GM12874 (cell line): Measurements from ENCODE around the gene HECTD2.

Source experiments
- TF ChIP-seq, protein P1 (sequence below): IDR thresholded peaks from 2 replicates; pipeline ENCODE4 v1.5.1; 2011; ENCODE audit warnings: low read depth, mild to moderate bottlenecking, control low read depth, low read length, moderate library complexity; ENCODE audit not compliant: insufficient read depth

HECTD2 gene

DNA sequence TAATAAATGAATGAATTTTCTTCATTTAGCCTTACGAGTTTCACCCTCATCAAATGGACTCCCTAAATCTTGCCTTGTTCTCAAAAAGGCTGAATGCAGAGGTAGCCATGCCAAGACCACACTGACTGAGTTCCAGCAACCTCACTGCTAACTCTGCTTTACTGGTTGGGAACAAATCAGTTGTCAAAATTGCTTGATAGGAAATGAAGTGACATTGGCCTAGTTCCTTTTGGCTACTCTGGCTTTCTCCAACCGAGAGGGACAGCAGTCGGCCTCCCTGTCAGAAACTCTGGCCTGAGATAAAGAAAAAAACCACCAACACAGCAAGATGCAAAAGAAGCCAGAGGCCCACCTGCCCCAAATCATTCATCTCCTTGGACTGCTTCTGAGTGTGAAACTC, 135.7 kb downstream of the HECTD2 start:
- TF ChIP-seq, protein P1, sequence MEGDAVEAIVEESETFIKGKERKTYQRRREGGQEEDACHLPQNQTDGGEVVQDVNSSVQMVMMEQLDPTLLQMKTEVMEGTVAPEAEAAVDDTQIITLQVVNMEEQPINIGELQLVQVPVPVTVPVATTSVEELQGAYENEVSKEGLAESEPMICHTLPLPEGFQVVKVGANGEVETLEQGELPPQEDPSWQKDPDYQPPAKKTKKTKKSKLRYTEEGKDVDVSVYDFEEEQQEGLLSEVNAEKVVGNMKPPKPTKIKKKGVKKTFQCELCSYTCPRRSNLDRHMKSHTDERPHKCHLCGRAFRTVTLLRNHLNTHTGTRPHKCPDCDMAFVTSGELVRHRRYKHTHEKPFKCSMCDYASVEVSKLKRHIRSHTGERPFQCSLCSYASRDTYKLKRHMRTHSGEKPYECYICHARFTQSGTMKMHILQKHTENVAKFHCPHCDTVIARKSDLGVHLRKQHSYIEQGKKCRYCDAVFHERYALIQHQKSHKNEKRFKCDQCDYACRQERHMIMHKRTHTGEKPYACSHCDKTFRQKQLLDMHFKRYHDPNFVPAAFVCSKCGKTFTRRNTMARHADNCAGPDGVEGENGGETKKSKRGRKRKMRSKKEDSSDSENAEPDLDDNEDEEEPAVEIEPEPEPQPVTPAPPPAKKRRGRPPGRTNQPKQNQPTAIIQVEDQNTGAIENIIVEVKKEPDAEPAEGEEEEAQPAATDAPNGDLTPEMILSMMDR = no peak

DNA sequence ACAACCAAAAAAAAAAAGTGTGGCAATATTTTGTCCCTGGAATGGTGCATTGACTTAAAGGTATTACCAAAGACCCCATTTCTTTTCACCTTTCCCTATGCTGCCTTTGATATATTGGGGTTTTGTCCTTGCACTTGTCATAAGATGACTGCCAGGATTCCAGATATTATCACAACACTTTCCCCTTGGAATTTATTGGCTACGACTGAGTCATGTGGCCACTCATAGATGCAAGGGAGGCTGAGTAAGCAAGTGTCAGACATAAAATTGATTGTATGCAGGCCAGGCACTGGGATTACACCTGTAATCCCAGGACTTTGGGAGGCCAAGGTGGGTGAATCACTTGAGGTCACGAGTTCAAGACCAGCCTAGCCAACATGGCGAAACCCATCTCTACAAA, 139.1 kb downstream of the HECTD2 start:
- TF ChIP-seq, protein P1 = no peak

GRCh38 chr10:91550021-91550420, 139.9 kb downstream of the HECTD2 start:
- TF ChIP-seq, protein P1 = no peak

DNA sequence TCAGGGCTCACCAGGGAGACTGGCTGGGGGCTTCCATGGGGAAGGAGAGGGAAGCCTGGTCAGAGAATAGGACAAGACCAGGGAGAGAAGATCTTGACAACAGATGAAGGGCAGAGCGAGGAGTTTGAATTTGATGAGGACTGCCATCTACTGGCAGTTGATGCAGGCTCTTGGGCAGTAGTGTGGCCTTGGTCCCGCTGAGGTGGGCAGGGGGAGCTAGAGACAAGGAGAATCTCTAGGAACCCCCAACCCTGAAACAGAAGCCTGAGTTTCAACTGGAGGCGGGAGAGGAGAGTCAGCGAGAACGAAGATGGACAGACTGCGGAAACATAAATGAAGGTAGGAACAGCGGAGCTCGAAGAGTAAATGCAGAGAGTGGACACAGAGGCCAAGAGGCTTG, 141.7 kb downstream of the HECTD2 start:
- TF ChIP-seq, protein P1 = no peak

DNA sequence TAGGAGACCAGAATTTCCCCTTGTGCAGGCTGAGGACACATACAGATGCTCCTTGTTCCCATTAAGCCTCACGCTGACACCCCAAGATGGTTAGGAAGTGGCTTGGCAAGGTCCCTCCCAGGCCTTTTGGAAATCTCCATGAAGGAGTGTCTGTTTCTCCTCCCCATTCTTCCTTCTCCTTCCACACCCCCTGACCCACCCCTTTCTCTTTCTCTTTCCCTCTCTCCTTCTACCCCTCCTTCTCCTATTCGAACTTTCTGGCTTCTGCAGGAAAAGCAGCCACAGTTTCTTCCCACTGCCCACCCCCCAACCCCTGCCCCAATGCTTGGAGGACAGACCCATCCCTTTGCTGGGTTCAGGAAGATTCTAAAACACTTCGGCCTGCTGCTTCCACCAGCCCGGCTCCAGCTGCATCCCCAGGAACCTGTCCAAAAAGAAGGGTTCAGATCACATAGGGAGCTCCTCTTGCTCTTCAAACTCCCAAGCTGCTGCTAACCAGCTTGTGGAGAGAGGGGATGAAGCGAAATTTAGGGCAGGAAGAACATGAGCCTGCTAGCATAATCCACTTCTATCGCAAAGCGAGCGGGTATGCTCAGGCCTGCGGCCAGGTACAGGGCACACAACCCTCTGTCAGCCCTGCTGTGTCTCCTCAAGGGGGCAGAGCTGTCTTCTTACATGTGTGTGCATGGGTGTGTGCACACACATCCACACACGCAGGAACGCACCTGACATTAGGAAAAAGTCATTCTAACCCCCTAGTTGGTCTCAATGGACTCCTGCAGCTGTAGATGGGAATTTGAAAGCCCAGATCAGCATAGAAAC, 142.3 kb downstream of the HECTD2 start:
- TF ChIP-seq, protein P1 = no peak

GRCh38 chr10:91555455-91555854, 145.3 kb downstream of the HECTD2 start:
- TF ChIP-seq, protein P1 = no peak

GRCh38 chr10:91556691-91557566, 146.8 kb downstream of the HECTD2 start:
- TF ChIP-seq, protein P1 = no peak
